CMK (cell line): Measurements from ENCODE around the gene EPAS1.

Source experiments
- DNase-seq: peaks from one replicate; pipeline ENCODE4 v3.0.0-alpha.2; 2010; ENCODE audit warnings: low read depth

The EPAS1 gene

GRCh38 chr2:46273919-46274318 lies 23.3 kb upstream of the EPAS1 start:
- DNase-seq, result no peak

- no peak for DNase-seq
Measured at GRCh38 chr2:46274586-46274985, 22.6 kb upstream of the EPAS1 start.

- no peak for DNase-seq
Measured at GRCh38 chr2:46275995-46276394, 21.2 kb upstream of the EPAS1 start.

GRCh38 chr2:46276642-46277041 lies 20.6 kb upstream of the EPAS1 start:
- DNase-seq, result no peak

GRCh38 chr2:46277431-46278190 lies 19.6 kb upstream of the EPAS1 start:
- DNase-seq, result no peak

GRCh38 chr2:46278952-46279351 lies 18.3 kb upstream of the EPAS1 start:
- no peak for DNase-seq

GRCh38 chr2:46281939-46282338 lies 15.3 kb upstream of the EPAS1 start:
- DNase-seq, result no peak

- no peak for DNase-seq
Measured at GRCh38 chr2:46283693-46284092, 13.5 kb upstream of the EPAS1 start.

GRCh38 chr2:46284260-46284659 lies 12.9 kb upstream of the EPAS1 start:
- DNase-seq, result no peak

GRCh38 chr2:46284796-46285195 lies 12.4 kb upstream of the EPAS1 start:
- no peak for DNase-seq

GRCh38 chr2:46286715-46287114 lies 10.5 kb upstream of the EPAS1 start:
- no peak for DNase-seq

- no peak for DNase-seq
Measured at GRCh38 chr2:46290078-46290477, 7.1 kb upstream of the EPAS1 start.

GRCh38 chr2:46293466-46293865 lies 3.7 kb upstream of the EPAS1 start:
- DNase-seq, result no peak

- DNase-seq, result no peak
Measured at GRCh38 chr2:46294176-46294836, 2.9 kb upstream of the EPAS1 start.

- no peak for DNase-seq
Measured at GRCh38 chr2:46296216-46296839, 879 bp upstream of the EPAS1 start.

- no peak for DNase-seq
Measured at GRCh38 chr2:46297546-46298271, 502 bp downstream of the EPAS1 start.

GRCh38 chr2:46298272-46298521 lies 990 bp downstream of the EPAS1 start:
- DNase-seq, result no peak

GRCh38 chr2:46298522-46299353 lies 1.5 kb downstream of the EPAS1 start:
- no peak for DNase-seq

GRCh38 chr2:46299365-46300263 lies 2.4 kb downstream of the EPAS1 start:
- DNase-seq, result no peak

- DNase-seq, result no peak
Measured at GRCh38 chr2:46300406-46300832, 3.2 kb downstream of the EPAS1 start.
